ENCODE results near the gene TMEM132A. TPM values are rescaled to one million over a fixed set of nuclear protein-coding genes. Genes with fewer than 3 reads are reported as not detected.

The TMEM132A gene
- total RNA-seq, 1 experiment from 2014 or later: 95.5 TPM

GRCh38 chr11:60985501-60985900, 61.2 kb downstream of the TMEM132A start:
- Histone ChIP-seq H3K79me2 (ENCODE audit: insufficient read depth, low read length) (no peaks in the 10 kb centered on the region), H2BK120ac (ENCODE audit: low read depth, low read length, poor library complexity, severe bottlenecking) (no peak overlapping the region), H3T11ph (ENCODE audit: low read length) (no peak overlapping the region), H4K5ac (ENCODE audit: insufficient read length, low read depth, low read length) (no peak overlapping the region), H2AK5ac (ENCODE audit: insufficient read length, low read length) (no peak overlapping the region), H2BK20ac (ENCODE audit: low read depth, low read length, poor library complexity, severe bottlenecking) (no peak overlapping the region), H3K18ac (ENCODE audit: insufficient read length, low read depth, low read length) (no peak overlapping the region), H3K4me1 (ENCODE audit: insufficient read depth, low read length) (no peaks in the 10 kb centered on the region), H2BK5ac (ENCODE audit: insufficient read length, low read length) (no peak overlapping the region), H3K79me1 (ENCODE audit: insufficient read depth, low read depth, low read length, poor library complexity, severe bottlenecking) (no peaks in the 10 kb centered on the region), H2BK12ac (ENCODE audit: insufficient read length, low read depth, low read length) (no peak overlapping the region), H3K27me3 (ENCODE audit: insufficient read depth, low read length) (no peaks in the 10 kb centered on the region; the same call in 1 of the 2 replicates), H2AFZ (ENCODE audit: low read length) (no peak overlapping the region), H3K56ac (ENCODE audit: insufficient read length, low read depth, low read length) (no peak overlapping the region), H4K20me1 (ENCODE audit: control insufficient read depth, insufficient read depth, insufficient read length) (no peaks in the 10 kb centered on the region), H3K27ac (ENCODE audit: insufficient read length, low read depth, low read length) (no peak overlapping the region), H3K23me2 (ENCODE audit: insufficient read length, low read depth, low read length, poor library complexity, severe bottlenecking) (no peaks in the 10 kb centered on the region), H3K14ac (ENCODE audit: insufficient read depth, low read length) (no peak overlapping the region), H4K91ac (ENCODE audit: insufficient read length, low read depth, low read length) (no peak overlapping the region), H3K23ac (ENCODE audit: insufficient read length, low read depth, low read length) (no peak overlapping the region), H3K4me2 (ENCODE audit: insufficient read depth, insufficient read length, low read length) (no peak overlapping the region), H4K8ac (replicated peaks; ENCODE audit: insufficient read length, low read depth, low read length) (no peak overlapping the region), H3K4ac (ENCODE audit: low read depth, low read length) (no peak overlapping the region), H2BK15ac (ENCODE audit: low read depth, low read length) (no peak overlapping the region), H3K9me3 (ENCODE audit: control insufficient read depth, low read depth, low read length) (no peaks in the 10 kb centered on the region), H3K9ac (ENCODE audit: extremely low read depth, insufficient read length, low read length) (no peak overlapping the region)
- Mint-ChIP-seq H3K27ac (no peak overlapping the region), H3K36me3 (ENCODE audit: insufficient read depth in 1 of 3, low read depth in 3 of 3) (no peaks in the 10 kb centered on the region), H3K4me1 (0 out of 4 replicates have a peak, but pooled peaks cover 2 to 6% of the 10 kb centered on the region in 2 experiments), H3K9me3 (no peaks in the 10 kb centered on the region), H3K4me3 (no peak overlapping the region), H3K27me3 (ENCODE audit: low read depth) (peaks cover 33% of the 10 kb centered on the region)
- no CpG with 5 or more reads among the region's 2 CpGs for WGBS (ENCODE audit: extremely low coverage, insufficient read length, low lambda C conversion rate)
- TF ChIP-seq CTCF (conservative IDR thresholded peaks at IDR 0.05): no peak
- DNase-seq: no peak
